GM10248 (cell line): ENCODE data around the gene CCR2.

Experiments
- CTCF ChIA-PET: fragments of 300-600 bp; sonication (Branson Sonifier 250); formaldehyde crosslinking; extraction: SDS; loops from one replicate; lab custom pipeline; 2021; ENCODE audit warnings: antibody characterized with exemption; lab: Yijun Ruan, JAX
- POLR2A ChIA-PET: fragments of 350-650 bp; sonication (Branson Sonifier 250); formaldehyde crosslinking; extraction: SDS; loops from one replicate; lab custom pipeline; 2020; ENCODE audit warnings: antibody characterized with exemption; lab: Yijun Ruan, JAX
- DNase-seq: peaks from one replicate; pipeline ENCODE4 v3.0.0; 2012; ENCODE audit errors: extremely low spot score
- TF ChIP-seq, protein P1 (sequence below): IDR thresholded peaks from 2 replicates; pipeline ENCODE4 v1.5.1; 2012; ENCODE audit warnings: mild to moderate bottlenecking, low read depth; ENCODE audit errors: extremely low read depth, missing control alignments, control extremely low read depth

Gene CCR2

DNA sequence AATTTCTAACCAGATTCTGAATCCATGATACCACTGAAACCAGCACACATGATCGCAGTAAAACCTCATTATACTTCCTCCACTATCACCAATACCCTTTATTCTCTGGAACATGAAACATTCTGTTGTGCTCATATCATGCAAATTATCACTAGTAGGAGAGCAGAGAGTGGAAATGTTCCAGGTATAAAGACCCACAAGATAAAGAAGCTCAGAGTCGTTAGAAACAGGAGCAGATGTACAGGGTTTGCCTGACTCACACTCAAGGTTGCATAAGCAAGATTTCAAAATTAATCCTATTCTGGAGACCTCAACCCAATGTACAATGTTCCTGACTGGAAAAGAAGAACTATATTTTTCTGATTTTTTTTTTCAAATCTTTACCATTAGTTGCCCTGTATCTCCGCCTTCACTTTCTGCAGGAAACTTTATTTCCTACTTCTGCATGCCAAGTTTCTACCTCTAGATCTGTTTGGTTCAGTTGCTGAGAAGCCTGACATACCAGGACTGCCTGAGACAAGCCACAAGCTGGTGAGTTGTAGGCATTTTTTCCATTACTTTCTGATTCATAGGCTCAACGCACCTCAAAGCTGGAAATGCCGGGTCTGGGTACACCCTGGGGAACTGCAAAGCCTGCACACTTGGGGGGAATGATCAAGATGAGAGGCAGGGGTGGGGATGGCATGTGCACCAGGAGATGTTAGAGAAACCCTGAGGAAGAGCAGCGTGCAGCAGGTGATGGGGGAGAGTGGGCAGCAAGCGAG is at the start of gene CCR2:
TSS of gene CCR2 (plus strand) at position 465 of the 764 bp plus-strand sequence. CDS start 3,417 bp downstream, outside the sequence.
- POLR2A ChIA-PET, result no interaction called here
- TF ChIP-seq, protein P1, sequence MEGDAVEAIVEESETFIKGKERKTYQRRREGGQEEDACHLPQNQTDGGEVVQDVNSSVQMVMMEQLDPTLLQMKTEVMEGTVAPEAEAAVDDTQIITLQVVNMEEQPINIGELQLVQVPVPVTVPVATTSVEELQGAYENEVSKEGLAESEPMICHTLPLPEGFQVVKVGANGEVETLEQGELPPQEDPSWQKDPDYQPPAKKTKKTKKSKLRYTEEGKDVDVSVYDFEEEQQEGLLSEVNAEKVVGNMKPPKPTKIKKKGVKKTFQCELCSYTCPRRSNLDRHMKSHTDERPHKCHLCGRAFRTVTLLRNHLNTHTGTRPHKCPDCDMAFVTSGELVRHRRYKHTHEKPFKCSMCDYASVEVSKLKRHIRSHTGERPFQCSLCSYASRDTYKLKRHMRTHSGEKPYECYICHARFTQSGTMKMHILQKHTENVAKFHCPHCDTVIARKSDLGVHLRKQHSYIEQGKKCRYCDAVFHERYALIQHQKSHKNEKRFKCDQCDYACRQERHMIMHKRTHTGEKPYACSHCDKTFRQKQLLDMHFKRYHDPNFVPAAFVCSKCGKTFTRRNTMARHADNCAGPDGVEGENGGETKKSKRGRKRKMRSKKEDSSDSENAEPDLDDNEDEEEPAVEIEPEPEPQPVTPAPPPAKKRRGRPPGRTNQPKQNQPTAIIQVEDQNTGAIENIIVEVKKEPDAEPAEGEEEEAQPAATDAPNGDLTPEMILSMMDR, result no peak
- CTCF ChIA-PET, result interaction anchor here (0.9 to 1.4 kb wide), 2 partner anchors 19 to 77 kb away, joined by 3 read pairs; no protein-coding TSS in a partner anchor
- DNase-seq, result no peak

DNA sequence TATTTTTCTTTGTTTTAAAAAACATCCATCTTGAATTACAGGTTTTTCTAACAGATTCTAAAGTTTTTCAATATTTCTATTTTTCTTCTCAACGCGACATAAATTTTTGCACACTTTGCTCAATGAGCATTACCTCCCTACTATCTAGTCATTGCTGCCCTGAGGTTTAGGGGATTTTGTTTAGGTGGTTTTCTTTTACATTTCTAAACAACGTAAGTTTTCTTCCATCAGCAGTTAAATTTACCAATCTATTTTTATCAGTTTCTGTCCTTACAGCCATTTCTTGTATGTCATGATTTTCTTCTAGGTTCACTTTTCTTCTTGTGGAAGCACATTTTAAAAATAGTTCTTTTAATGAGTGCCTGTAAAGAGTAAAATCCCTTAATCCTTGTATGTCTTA is 49.2 kb upstream of the CCR2 start:
- TF ChIP-seq, protein P1, result no peak
- CTCF ChIA-PET, result no interaction called here
- no peak for DNase-seq
- POLR2A ChIA-PET, result no interaction called here

DNA sequence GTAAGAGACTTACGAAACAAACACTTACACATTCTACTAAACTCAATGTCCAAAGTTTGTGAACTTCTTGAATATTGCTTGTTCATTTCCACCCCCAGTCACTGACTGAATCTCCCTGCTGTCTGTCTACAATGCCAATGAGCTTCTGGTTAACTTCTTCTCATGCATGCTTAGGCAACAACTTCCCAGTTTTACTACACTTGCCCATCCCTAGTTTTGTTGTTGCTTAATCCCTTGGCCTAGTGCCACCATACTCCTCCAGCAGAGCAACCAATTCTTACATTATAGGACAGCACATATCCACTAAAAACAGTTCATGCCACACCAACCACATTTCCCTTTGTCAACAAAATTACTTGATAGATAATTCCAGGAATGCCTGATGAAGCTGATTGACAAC is 40.9 kb upstream of the CCR2 start:
- TF ChIP-seq, protein P1, result no peak
- DNase-seq, result no peak
- CTCF ChIA-PET, result interaction anchor here (2.6 kb wide), 1 partner anchor 14 kb away, joined by 7 read pairs; no protein-coding TSS in a partner anchor

DNA sequence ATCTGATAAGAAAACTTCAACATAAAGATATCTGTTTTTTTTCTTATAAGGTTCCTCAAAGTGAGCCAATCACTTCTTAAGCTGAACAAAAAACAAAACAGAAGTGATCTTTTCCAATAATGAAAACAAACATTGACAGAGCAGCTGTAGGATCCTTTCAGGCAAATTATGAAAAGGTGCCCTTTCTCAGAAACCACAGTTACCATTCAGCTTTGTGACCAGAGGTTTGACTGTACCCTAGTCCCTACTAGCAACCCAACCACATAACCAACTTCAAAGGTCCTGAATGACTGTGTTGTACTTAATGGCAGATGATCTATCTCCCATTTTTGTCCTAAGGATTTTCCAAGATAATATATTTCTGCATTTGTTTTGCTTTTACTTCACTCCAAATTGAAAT is 39.4 kb upstream of the CCR2 start:
- POLR2A ChIA-PET, result no interaction called here
- CTCF ChIA-PET, result interaction anchor here (1.6 kb wide), 1 partner anchor 19 kb away, joined by 5 read pairs; no protein-coding TSS in a partner anchor
- DNase-seq, result no peak
- TF ChIP-seq, protein P1, result no peak

More for the DNA sequence above, 40.9 kb upstream of the CCR2 start:
- POLR2A ChIA-PET, result no interaction called here

DNA sequence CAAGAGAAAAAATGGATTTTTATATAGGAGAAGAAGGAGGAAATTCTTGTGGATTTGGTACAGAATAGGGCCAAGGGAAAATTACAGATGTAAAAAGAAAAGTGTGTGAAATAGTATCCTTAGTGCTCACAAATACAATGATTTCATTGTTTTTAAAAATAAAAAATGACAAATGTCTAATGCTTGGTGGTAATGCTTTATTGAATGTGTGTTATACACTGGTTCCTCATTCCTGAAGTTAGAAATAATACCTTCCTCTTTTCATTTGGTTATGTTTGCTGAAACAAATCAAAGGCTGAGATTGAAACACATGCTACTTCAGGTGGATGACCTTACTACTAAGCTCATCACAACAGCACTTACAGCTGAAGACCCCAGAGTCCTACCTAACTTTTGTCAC is 37.7 kb upstream of the CCR2 start:
- ChIA-PET CTCF (no interaction called here), POLR2A (no interaction called here)
- DNase-seq, result no peak
- TF ChIP-seq, protein P1, result no peak

DNA sequence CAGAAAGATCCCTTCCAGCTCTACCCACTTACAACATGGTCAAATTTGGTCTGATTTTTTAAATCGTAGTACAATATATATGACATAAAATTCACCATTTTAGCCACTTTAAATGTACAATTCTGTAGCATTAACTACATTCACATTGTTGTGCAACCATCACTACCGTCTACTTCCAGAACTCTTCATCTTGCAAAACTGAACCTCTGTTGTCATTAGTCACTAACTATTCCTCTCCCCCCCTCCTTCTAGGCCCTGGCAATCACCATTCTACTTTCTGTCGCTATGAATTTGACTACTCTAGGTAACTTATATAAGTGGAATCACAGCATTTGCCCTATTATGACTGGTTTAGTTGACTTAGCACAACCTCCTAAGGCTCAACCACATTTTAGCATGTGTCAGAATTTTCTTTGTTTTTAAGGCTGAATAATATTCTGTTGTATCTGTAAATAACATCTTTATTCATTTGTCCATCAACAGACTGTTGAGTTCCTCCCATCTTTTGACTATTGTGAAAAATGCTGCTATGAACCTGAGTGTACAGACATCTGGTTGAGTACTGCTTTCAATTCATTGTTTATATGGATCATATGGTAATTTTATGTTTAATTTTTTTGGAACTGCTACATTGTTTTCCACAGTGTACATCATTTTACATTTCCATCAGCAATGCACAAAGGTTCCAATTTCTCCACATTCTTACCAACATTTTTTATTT is 35.5 kb upstream of the CCR2 start:
- TF ChIP-seq, protein P1, result no peak
- CTCF ChIA-PET, result no interaction called here
- POLR2A ChIA-PET, result no interaction called here
- no peak for DNase-seq
